Activated T-cell treated with anti-CD3 and anti-CD28 coated beads for 4 hours (primary cell): ENCODE data around the gene BSDC1.
"Not testable (repeated sequence)": the region's sequence is repeated elsewhere in the genome, so short reads cannot be mapped to it uniquely, and the experiment has no call there.

ENCODE experiments used
- DNase-seq: peaks from one replicate; pipeline ENCODE4 v3.0.0-alpha.2; 2020

The BSDC1 gene

GRCh38 chr1:32356478-32356877 is 37.8 kb downstream of the BSDC1 start:
- no peak for DNase-seq

- not testable (repeated sequence) for DNase-seq
These were observed 38.5 kb downstream of the BSDC1 start for GRCh38 chr1:32355778-32356177.

GRCh38 chr1:32353886-32354570 is 40.2 kb downstream of the BSDC1 start:
- DNase-seq: no peak

GRCh38 chr1:32353431-32353830 is 40.8 kb downstream of the BSDC1 start:
- no peak for DNase-seq

GRCh38 chr1:32352831-32353383 is 41.3 kb downstream of the BSDC1 start:
- DNase-seq: no peak

- no peak for DNase-seq
These were observed 41.9 kb downstream of the BSDC1 start for GRCh38 chr1:32352239-32352745.

GRCh38 chr1:32351399-32352238 is 42.6 kb downstream of the BSDC1 start:
- DNase-seq: peak; percentile 86

GRCh38 chr1:32350785-32351398 is 43.3 kb downstream of the BSDC1 start:
- DNase-seq: no peak

GRCh38 chr1:32349211-32349708 is 45.0 kb downstream of the BSDC1 start:
- no peak for DNase-seq

- DNase-seq: no peak
These were observed 47.6 kb downstream of the BSDC1 start for GRCh38 chr1:32346532-32347157.

- no peak for DNase-seq
These were observed 48.9 kb downstream of the BSDC1 start for GRCh38 chr1:32345289-32345827.

GRCh38 chr1:32342704-32343103 is 51.5 kb downstream of the BSDC1 start:
- DNase-seq: no peak

- no peak for DNase-seq
These were observed 52.3 kb downstream of the BSDC1 start for GRCh38 chr1:32341971-32342370.

GRCh38 chr1:32341186-32341757 is 53.0 kb downstream of the BSDC1 start:
- no peak for DNase-seq

- no peak for DNase-seq
These were observed 54.8 kb downstream of the BSDC1 start for GRCh38 chr1:32339363-32339978.

- no peak for DNase-seq
These were observed 55.5 kb downstream of the BSDC1 start for GRCh38 chr1:32338637-32339145.

GRCh38 chr1:32337855-32338636 is 56.2 kb downstream of the BSDC1 start:
- no peak for DNase-seq

- no peak for DNase-seq
These were observed 57.1 kb downstream of the BSDC1 start for GRCh38 chr1:32336963-32337675.

- DNase-seq: no peak
These were observed 57.7 kb downstream of the BSDC1 start for GRCh38 chr1:32336591-32336932.
